VCaP (cell line): ENCODE data around the gene PPFIA1.

ENCODE experiments used
- H3K27ac ChIP-seq: fragments of 450-650 bp; 2 replicates; pipeline ENCODE4 v1.5.1; 2017
- CTCF ChIP-seq: fragments of 450-650 bp; conservative IDR thresholded peaks from 2 replicates; pipeline ENCODE4 v1.5.1; 2017; ENCODE audit warnings: mild to moderate bottlenecking, moderate library complexity

Gene PPFIA1

GRCh38 chr11:70306586-70307033 is 36.1 kb downstream of the PPFIA1 start:
- TF ChIP-seq CTCF, result no peak
- H3K27ac ChIP-seq, result no peak overlapping the region

- no peak overlapping the region for H3K27ac ChIP-seq
- TF ChIP-seq CTCF, result no peak
These were observed 36.7 kb downstream of the PPFIA1 start for GRCh38 chr11:70307176-70307575.

- no peak for TF ChIP-seq CTCF
- no peak overlapping the region for H3K27ac ChIP-seq
These were observed 41.1 kb downstream of the PPFIA1 start for GRCh38 chr11:70311616-70312015.

GRCh38 chr11:70312401-70313357 is 42.2 kb downstream of the PPFIA1 start:
- no peak for TF ChIP-seq CTCF
- H3K27ac ChIP-seq, result no peak overlapping the region

- TF ChIP-seq CTCF, result no peak
- no peak overlapping the region for H3K27ac ChIP-seq
These were observed 43.5 kb downstream of the PPFIA1 start for GRCh38 chr11:70313945-70314344.

GRCh38 chr11:70314730-70315129 is 44.2 kb downstream of the PPFIA1 start:
- no peak overlapping the region for H3K27ac ChIP-seq
- no peak for TF ChIP-seq CTCF

GRCh38 chr11:70315716-70316115 is 45.2 kb downstream of the PPFIA1 start:
- TF ChIP-seq CTCF, result no peak
- no peak overlapping the region for H3K27ac ChIP-seq
